Hematopoietic multipotent progenitor cell (in vitro differentiated cells): ENCODE results near the gene TAOK2. TPM values are rescaled to one million over a fixed set of nuclear protein-coding genes. Genes with fewer than 3 reads are reported as not detected.

Source experiments
- total RNA-seq: library from RNA; depleted of rRNA; stranded (reverse); fragments of >200 nt; gene quantifications from one replicate; pipeline ENCODE4 v1.2.3, GENCODE V29; 2012

The TAOK2 gene
- total RNA-seq, 1 donor: 29.1 TPM

Other genes starting within 250 kb of the TAOK2 start
- gene C16orf54, start 227.9 kb upstream of the TAOK2 start, total RNA-seq: 64.9 TPM
- not detected for gene ZG16, start 195.6 kb upstream of the TAOK2 start, total RNA-seq
- 73.8 TPM for gene KIF22, start 183.1 kb upstream of the TAOK2 start, total RNA-seq
- gene MAZ, start 167.3 kb upstream of the TAOK2 start, total RNA-seq: 711 TPM
- 0.27 TPM for gene PRRT2, start 161.7 kb upstream of the TAOK2 start, total RNA-seq
- gene PAGR1, start 157.7 kb upstream of the TAOK2 start, total RNA-seq: 24.5 TPM
- gene MVP, start 153.4 kb upstream of the TAOK2 start, total RNA-seq: 118 TPM
- 106 TPM for gene CDIPT, start 110.6 kb upstream of the TAOK2 start, total RNA-seq
- gene SEZ6L2, start 74.3 kb upstream of the TAOK2 start, total RNA-seq: 1.3 TPM
- gene ASPHD1, start 73.4 kb upstream of the TAOK2 start, total RNA-seq: 0.27 TPM
- 11.3 TPM for gene KCTD13, start 47.6 kb upstream of the TAOK2 start, total RNA-seq
- gene TMEM219, start 11.8 kb upstream of the TAOK2 start, total RNA-seq: 64.6 TPM
- 9.4 TPM for gene HIRIP3, start 21.7 kb downstream of the TAOK2 start, total RNA-seq
- 21.8 TPM for gene INO80E, start 22.4 kb downstream of the TAOK2 start, total RNA-seq
- gene DOC2A, start 37.2 kb downstream of the TAOK2 start, total RNA-seq: 1.1 TPM
- not detected for gene C16orf92, start 49.3 kb downstream of the TAOK2 start, total RNA-seq
- gene TLCD3B, start 57.4 kb downstream of the TAOK2 start, total RNA-seq: 0.54 TPM
- gene ALDOA, start 91.9 kb downstream of the TAOK2 start, total RNA-seq: 666 TPM
- gene PPP4C, start 102.1 kb downstream of the TAOK2 start, total RNA-seq: 215 TPM
- gene TBX6, start 118.1 kb downstream of the TAOK2 start, total RNA-seq: 2.2 TPM
- gene YPEL3, start 122.3 kb downstream of the TAOK2 start, total RNA-seq: 63.6 TPM
- gene GDPD3, start 139.7 kb downstream of the TAOK2 start, total RNA-seq: 1.1 TPM
- 46.9 TPM for gene MAPK3, start 149.4 kb downstream of the TAOK2 start, total RNA-seq
- gene CORO1A, start 209.7 kb downstream of the TAOK2 start, total RNA-seq: 246 TPM
- gene BOLA2B, start 219.8 kb downstream of the TAOK2 start, total RNA-seq: 49.8 TPM
- 59.2 TPM for gene SLX1A, start 220.0 kb downstream of the TAOK2 start, total RNA-seq
- 12.1 TPM for gene SULT1A3, start 225.4 kb downstream of the TAOK2 start, total RNA-seq